Progenitor cell of endocrine pancreas (in vitro differentiated cells): Measurements from ENCODE around the gene TRPC4AP. TPM values are rescaled to one million over a fixed set of nuclear protein-coding genes. Genes with fewer than 3 reads are reported as not detected.

Experiments used
- DNase-seq: peaks from one replicate; pipeline ENCODE4 v3.0.0; 2021; ENCODE audit warnings: low spot score; ENCODE audit not compliant: unreplicated experiment
- H3K27ac Mint-ChIP-seq: 2 replicates; pipeline ENCODE4 v1.8.0; 2021; ENCODE audit warnings: mild to moderate bottlenecking, moderate library complexity, mixed read lengths
- H3K27me3 Mint-ChIP-seq: 2 replicates; pipeline ENCODE4 v1.8.0; 2021; ENCODE audit warnings: mixed read lengths
- H3K36me3 Mint-ChIP-seq: 2 replicates; pipeline ENCODE4 v1.8.0; 2022; ENCODE audit warnings: mixed read lengths; ENCODE audit not compliant: insufficient read depth
- H3K4me1 Mint-ChIP-seq: 2 replicates; pipeline ENCODE4 v1.8.0; 2021; ENCODE audit warnings: low read depth, mixed read lengths
- H3K4me3 Mint-ChIP-seq: 2 replicates; pipeline ENCODE4 v1.8.0; 2021; ENCODE audit warnings: low read depth, mild to moderate bottlenecking, moderate library complexity, mixed read lengths
- H3K9me3 Mint-ChIP-seq: 2 replicates; pipeline ENCODE4 v1.8.0; 2021; ENCODE audit warnings: low read depth, mixed read lengths
- CTCF ChIP-seq: fragments of 200-600 bp; sonication (generic); IDR thresholded peaks from one replicate; pipeline ENCODE4 v1.5.0; 2021; ENCODE audit warnings: antibody characterized with exemption, mild to moderate bottlenecking; ENCODE audit not compliant: unreplicated experiment
- microRNA-seq: library from miRNA; unstranded; fragments of <30 nt; microRNA quantifications from one replicate; pipeline ENCODE4 v1.1.0, GENCODE V29; 2020; ENCODE audit warnings: borderline number of aligned reads; ENCODE audit not compliant: unreplicated experiment
- total RNA-seq: library from RNA; stranded (reverse); gene quantifications from 2 replicates; pipeline ENCODE4 v1.2.1, GENCODE V29; 2021

The TRPC4AP gene
- total RNA-seq, 1 donor from 2014 or later: 122 TPM

DNA sequence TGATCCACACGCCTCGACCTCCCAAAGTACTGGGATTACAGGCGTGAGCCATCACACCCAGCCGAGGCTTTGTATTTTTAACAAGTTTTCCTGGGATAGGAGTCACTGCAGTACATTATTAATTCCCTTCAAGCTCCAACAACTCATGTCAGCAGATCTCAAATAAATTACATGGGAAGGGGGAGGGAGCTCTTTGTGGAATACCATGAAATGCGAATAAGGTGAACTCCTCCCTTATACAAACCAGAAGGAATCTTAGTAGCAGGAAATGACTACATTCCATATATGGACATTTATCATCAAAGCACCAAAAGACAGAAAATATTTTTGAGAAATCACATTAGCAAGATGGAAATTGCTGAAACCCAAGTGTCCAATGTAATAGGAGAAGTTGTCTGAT lies 139.9 kb downstream of the TRPC4AP start:
- Mint-ChIP-seq H3K27me3 (peaks cover 6% of the 10 kb centered on the region), H3K4me3 (no peak overlapping the region), H3K4me1 (peaks cover 21% of the 10 kb centered on the region), H3K9me3 (no peaks in the 10 kb centered on the region), H3K36me3 (peaks cover 14% of the 10 kb centered on the region), H3K27ac (no peak overlapping the region)
- no peak for TF ChIP-seq CTCF
- no peak for DNase-seq

Small RNA genes within 50 kb of the gene (microRNA-seq; reads per million reads assigned to microRNA genes)
- gene MIR499A: not detected
- gene MIR499B: not detected

Other genes with a start within 250 kb of the TRPC4AP start
- gene GGT7, start 220.0 kb downstream of the TRPC4AP start, total RNA-seq: 58.4 and 59.1 TPM in 2 replicates
- gene ACSS2, start 216.2 kb downstream of the TRPC4AP start, total RNA-seq: 31.3 and 34.8 TPM in 2 replicates
- gene GSS, start 137.0 kb downstream of the TRPC4AP start, total RNA-seq: 71.5 and 72.5 TPM in 2 replicates
- gene MYH7B, start 136.9 kb downstream of the TRPC4AP start, total RNA-seq: 0.98 and 1.2 TPM in 2 replicates
- 38.3 and 40.1 TPM in 2 replicates for gene EDEM2, start 54.5 kb upstream of the TRPC4AP start, total RNA-seq
- 0.51 and 0.55 TPM in 2 replicates for gene PROCR, start 79.3 kb upstream of the TRPC4AP start, total RNA-seq
- gene MMP24, start 133.9 kb upstream of the TRPC4AP start, total RNA-seq: 3.4 TPM in 2 replicates
- 55.6 and 59.1 TPM in 2 replicates for gene MMP24OS, start 185.3 kb upstream of the TRPC4AP start, total RNA-seq
- gene EIF6, start 192.0 kb upstream of the TRPC4AP start, total RNA-seq: 108 and 109 TPM in 2 replicates
- gene FAM83C, start 199.6 kb upstream of the TRPC4AP start, total RNA-seq: not detected in 2 replicates